Right lung (tissue), 5 donors: Measurements from ENCODE around the gene HSBP1L1. TPM values are rescaled to one million over a fixed set of nuclear protein-coding genes. Genes with fewer than 3 reads are reported as not detected.

Source experiments
- DNase-seq, 2 donors: peaks; one replicate each; pipeline ENCODE4 v3.0.0-alpha.2; 2013
- polyA plus RNA-seq, 5 donors: library from polyadenylated mRNA; unstranded; fragments of 120-200 nt; gene quantifications; one replicate each; pipeline versions ENCODE4 v1.2.1 to v1.2.3, GENCODE V29; 2013; ENCODE audit warnings: inconsistent platforms in 1 of 5, low replicate concordance in 1 of 5; ENCODE audit not compliant: insufficient read length in 5 of 5, insufficient read depth in 1 of 5

Gene HSBP1L1
- polyA plus RNA-seq, 5 donors = 24.5 to 28.7 (median 27.7) TPM

DNA sequence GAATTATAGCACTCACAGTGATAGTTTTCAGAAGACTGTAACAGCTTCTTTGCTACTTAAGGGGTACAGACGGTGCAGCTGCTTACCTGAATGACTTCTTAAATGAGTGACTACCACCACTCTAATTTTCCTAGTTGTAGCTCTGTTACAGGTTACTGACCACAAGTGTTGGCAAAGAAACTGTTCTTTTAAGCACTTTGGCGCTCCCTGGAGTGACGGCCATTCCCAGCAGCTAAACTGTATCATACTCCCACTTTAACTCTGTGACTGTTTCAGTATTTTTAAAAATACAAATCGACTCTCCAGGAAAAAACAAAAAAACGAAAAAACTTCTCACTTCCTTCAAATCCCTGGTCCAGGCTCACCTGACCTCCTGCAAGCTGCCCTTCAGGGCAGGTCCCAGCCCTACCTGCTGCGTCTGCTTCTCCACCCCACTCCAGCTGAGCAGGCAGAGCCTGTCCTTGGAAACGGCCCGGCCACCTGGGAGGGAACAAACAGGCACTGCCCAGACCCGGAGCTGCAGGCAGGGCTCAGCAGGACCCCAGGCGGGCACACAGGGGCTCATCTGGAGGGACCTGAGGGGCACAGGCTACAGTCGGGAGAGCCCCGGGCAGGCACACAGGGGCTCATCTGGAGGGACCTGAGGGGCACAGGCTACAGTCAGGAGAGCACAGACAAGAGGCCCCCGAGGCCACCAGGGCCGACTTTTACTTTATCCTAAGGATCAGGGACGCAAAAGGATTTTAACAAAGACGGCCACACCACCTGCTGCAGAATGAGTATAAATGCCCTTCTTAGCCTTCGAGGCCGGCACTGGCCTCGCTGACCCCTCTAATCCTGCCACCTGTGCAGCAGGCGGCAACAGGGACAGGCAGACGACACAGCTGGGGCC, 37.5 kb upstream of the HSBP1L1 start:
- DNase-seq = no peak

DNA sequence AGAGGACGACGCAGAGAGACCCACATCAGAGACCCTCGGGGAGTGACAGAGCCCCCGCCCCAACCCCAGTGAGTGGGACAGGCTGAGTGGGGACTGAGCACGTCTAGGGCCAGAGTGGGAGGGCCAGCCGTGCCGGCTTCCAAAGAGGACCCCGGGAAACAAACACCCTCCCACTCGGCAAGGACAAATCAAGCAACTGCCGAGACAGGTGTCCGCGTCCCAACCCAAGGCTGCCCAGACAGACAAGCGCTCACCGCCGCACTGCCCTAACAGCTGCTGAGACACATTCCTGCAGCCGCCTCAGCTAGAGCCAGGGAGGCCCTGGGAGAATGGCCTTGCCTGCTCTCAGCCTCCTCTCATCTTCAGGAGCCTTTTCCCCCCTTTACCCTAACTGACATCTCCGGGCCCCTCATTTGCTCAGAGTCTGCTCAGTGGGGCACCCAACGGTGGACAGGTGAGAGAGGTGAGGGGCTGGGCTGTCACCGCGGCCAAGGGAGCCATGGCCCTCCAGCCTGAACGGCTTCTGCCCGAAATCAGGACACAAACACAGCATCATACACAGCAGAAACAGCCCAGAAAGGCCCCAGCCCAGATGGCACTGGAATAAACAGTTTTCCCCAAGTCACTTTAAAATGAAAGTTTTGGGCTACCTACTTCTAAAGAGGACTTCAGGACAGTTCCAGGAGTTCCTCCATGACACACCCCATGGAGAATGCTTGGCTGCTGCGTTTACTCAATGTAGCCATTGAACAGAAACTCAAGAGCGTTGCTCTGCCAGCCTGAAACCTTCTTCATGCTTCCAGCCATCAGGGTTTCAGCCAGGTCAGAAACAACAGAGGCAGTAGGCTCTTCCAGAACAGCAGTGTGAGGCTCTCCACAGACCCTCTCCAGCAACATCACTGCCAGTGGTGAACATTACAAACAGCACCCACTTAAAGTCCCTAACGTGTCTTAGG, 36.6 kb upstream of the HSBP1L1 start:
- no peak for DNase-seq

DNA sequence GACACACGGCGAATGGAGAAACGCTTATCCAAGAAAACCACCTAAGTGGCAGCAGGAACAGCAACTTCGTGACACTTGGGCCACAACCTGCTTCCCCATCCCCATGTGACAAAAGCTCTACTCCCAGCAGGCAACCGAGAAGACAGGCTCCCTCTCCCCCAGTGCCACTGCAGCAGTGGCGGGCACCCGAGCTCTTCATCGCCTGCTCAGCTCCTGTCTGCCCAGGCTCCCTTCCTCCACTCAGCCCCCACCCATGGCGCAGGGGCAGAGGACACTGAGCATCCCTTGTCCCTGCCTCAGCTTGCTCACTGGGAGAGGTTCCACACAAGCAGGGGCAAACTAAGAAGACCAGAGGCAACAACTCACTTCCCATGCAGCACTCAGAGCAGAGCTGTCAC, 35.9 kb upstream of the HSBP1L1 start:
- DNase-seq = no peak

DNA sequence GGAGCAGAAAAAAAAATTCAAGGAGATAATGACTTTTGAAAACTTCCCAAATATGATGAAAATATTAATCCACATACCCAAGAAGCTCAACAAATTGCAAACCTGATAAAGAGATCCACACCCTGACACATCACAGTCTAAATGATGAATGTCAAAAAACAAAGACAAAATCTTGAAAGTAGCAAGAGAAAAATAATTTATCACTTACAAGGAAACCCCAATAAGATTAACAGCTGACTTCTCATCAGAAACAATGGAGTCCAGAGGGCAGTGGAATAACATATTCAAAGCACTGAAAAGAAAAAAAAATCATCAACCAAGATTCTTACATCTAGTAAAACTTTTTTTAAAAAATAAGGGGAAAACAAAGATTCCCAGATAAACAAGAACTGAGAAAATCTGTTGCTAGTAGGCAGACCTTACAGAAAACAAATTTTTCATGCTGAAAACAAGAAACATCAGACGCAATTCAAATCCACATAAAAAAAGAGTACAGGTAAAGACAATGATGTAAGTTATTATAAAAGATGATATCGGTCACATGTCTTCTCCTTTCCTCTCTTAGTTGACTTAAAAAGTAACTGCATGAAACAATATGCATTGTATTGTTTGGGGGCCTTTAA, 34.3 kb upstream of the HSBP1L1 start:
- no peak for DNase-seq

DNA sequence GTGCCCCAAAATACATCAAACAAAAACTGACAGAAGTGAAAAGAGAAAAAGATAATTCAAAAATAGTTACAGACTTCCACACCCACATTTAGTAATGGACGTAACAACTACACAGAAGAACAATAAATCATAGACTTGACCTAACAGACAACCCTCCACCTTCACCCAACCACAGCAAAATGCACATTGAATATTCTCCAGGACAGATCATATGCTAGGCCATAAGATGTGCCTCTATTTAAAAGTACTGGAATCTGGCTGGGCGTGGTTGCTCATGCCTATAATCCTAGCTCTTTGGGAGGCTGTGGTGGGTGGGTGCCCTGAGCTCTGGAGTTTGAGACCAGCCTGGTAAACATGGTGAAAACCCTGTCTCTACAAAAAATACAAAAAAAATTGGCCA, 33.0 kb upstream of the HSBP1L1 start:
- DNase-seq = no peak

DNA sequence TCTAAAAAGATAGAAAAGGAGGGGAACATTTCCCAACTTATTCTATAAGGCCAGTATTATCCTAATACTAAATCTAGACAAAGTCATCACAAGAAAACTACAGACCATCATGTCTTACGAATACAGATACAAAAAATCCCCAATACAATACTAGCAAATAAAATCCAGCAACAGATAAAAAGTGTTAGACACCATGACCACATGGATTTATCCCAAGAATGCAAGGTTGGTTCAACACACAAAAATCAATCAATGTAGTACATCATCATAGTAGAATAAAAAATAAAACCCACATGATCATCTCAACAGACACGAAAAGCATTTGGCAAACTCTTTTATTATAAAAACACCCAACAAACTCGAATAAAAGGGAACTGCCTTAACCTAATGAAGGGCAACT, 31.5 kb upstream of the HSBP1L1 start:
- no peak for DNase-seq

DNA sequence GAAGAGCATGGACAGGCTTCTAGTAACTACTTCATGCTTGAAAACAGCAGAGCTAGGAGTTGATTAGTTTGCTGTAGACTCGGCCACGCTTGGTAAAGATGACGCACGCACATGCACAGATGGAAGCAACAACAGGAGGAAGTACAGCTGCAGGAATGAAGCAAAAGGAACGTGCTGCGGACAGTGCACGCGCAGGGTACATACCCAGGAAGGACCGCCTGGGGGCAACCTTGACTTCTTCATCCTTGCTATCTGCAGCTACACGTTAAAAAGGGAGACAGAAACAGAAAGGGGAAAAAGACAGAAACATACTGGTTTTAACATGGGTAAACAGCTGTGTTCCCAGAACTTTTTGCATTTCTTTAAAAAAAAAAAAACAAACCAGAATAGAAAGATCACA, 30.7 kb upstream of the HSBP1L1 start:
- DNase-seq = no peak

DNA sequence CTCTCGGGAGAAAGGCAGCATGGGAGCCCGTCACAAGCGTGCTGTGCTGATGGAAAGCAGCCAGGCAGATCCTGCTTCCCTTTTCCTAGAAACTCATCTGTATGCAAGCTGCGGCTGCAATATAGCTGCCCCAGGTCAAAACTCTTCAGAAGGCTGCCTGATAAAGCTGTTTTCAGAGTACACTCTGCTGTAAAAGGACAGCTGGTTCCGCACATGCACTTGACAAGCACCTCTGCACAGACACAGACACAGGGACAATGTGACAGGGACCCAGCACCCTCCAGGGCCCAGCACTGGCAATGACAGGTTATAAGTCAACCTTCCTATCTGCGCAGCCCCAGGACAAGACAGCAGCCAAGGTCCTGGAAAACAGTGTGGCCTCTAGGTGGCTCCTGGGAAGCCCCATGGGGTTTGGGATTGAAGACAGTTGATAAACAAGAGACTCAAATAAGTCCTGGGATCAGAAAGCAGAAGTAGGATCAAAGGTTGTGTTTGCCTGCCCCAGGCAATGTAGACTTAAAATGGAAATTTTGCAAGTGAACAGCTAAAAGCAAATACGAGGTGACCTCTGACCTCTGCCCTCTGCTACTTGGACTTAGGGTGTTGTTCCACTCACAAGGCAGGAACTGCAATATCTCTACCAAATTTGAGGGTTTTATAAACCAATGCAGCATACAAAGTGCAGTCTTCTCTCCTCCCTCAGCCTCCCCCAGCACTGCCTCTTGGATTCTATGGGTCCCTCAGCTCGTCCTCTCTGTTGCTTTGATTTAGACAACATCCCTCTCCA, 29.9 kb upstream of the HSBP1L1 start:
- DNase-seq = no peak

DNA sequence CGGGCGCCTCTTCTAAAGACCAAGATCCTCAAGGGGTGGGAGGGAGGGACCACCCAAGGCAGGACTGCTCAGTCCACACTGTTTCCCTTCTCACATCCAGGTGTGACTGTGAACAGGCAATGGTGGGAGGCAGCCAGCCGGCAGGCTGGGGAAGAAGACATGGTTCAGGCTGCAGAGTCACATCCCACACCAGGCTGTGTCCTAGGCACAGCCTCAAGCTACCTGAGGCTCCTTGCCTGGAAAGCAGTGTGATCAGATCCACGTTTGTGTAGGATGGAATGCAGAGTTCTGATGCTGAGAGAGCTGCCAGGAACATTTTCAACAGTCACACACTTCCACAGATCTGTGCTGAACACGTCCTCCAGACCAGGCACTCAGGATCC, 29.4 kb upstream of the HSBP1L1 start:
- DNase-seq = no peak

DNA sequence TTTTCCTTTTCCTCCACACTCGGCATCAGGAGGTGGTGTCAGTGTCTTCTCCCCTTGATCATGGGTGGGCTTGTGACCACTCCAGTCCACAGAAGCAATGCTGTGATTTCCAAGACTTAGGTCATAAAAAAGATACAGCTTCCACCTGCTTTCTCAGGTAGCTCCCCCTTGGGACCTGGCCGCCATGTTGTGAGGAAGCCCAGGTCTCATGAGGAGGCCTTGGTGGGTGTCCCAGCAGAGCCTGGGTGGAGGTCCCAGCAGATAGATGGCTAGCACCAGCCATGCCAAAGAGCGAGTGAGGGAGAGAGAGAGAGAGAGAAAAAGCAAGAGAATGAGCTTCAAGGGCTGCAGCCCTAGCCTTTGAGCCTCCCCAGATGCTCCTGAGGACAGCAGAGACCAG, 28.9 kb upstream of the HSBP1L1 start:
- no peak for DNase-seq

DNA sequence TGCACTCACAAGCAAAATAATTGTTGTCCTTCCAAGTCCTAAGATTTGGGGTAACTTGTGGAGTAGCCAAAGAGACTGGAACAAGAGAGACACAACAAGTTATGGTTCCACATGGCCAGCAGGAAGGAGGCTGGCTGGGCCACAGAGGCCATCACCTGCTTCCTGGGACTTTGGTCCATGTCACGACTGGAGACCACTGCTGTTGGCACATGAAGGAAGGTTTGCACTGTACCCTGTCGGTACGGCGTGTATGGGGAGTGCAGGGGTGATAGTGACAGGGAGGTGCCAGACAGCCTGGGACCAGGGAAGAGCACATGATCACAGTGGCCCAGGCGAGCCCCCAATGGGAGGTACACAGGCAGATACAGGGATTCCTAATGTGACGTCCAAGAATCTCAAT, 28.5 kb upstream of the HSBP1L1 start:
- DNase-seq = no peak

DNA sequence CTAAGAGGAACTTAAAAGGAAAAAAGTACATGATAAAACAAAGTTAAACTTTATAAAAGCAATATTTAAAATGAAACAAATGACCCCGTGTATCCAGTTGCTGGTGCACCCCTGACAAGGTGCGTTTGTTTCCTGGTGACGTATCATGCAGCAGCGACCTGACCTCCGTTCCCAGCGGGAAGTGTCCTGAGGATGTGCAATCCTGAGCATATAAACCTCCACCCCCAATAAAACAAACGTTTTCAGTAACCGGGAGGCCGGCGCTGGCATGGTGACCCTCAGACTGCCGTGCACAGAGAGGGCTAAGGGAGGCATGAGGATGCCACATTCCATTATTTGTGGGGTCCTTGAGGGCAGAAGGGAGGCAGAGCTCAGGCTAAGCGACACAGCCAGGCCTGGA, 27.8 kb upstream of the HSBP1L1 start:
- no peak for DNase-seq

DNA sequence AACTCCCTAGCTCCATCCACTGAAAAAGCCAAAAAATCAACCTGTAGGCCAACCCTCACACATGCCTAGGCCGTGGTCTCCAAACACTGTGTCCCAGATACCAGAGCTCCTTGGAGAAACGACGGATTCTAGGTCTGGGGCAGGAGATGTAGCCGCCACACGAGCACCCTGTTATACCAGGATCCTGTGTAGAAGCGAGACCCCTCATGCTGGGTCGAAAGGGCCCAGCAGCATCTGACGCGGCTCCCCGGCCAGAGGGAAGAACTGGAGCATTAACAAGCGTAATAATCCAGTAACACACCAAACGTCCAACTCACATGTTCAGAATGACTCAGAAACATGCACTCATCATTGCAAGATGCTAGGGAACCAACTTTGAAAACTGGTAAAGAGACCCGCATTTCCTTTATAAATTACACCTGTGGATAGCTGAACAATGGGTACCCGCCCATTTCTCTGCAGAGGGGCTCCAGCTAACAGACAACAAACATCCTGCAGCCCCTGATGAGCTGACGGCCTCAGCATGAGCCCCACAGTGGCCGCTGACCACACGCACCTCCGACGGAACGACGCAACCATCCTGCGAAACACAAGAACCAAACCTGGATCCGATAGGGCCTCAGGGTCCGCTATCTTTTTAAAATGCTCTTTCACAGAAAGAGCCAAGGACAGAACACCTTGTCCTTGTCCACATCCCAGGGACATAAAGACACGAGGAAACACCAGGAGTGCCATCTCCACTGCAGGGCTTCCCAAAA, 27.2 kb upstream of the HSBP1L1 start:
- no peak for DNase-seq

DNA sequence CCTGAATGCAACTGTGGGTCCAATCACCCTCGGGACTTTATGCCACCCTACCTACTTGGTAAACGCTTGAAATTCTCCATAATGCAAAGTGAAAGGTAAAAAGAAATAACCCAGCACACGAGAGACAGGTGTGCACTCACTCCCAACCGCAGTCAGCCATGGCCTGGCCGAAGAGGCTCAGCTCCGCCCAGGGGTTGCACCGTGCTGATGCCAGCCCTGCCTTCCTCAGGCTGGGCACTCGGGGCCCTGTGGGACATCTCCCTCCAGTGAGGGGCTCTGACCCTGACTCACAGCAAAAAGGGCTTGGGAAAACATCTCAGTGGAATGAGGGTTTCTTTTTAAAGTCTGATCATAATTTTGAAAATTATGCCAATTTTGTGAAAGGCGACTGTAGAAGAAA, 26.2 kb upstream of the HSBP1L1 start:
- no peak for DNase-seq

DNA sequence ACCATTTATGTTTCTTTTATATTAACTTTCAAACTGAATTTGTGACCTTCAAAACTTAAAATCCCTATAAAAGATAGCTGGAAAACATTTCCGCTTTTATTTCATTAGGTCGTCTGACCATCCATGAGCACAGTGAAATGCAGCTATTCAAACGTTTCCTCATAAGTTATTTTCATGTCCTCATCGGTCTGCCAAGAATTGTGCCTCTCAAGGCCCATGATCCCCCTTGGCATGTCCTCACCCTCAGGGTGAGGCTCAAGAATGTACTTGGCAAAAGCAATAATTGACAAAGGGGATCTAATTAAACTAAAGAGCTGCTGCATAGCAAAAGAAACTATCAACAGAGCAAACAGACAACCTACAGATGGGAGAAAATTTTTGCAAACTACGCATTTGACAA, 25.3 kb upstream of the HSBP1L1 start:
- no peak for DNase-seq

DNA sequence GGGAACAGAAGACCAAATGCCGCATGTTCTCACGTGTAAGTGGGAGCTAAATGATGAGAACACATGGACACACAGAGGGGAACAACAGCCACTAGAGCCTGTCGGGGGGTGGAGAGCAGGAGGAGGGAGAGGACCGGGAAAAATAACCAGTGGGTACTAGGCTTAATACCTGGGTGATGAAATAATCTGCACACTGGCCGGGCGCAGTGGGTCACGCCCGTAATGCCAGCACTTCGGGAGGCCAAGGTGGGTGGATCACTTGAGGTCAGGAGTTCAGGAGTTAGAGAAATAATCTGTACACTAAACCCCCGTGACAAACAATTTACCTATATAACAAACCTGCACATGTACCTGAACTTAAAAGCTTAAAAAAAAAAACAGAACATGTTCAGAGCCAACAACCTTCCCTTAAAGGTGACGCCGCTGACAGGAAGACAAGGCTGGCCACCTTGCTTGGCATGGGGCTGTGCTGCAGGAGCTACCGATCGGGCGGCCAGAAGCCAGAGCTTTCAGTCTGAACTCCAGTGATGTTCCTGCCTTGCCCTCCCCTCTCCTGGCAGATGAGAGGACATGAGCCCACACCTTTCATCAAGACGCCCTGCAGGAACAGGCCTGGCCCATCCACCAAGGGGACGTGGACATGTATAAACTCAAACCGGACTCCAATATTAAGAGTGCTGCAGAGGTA, 24.2 kb upstream of the HSBP1L1 start:
- DNase-seq = no peak

DNA sequence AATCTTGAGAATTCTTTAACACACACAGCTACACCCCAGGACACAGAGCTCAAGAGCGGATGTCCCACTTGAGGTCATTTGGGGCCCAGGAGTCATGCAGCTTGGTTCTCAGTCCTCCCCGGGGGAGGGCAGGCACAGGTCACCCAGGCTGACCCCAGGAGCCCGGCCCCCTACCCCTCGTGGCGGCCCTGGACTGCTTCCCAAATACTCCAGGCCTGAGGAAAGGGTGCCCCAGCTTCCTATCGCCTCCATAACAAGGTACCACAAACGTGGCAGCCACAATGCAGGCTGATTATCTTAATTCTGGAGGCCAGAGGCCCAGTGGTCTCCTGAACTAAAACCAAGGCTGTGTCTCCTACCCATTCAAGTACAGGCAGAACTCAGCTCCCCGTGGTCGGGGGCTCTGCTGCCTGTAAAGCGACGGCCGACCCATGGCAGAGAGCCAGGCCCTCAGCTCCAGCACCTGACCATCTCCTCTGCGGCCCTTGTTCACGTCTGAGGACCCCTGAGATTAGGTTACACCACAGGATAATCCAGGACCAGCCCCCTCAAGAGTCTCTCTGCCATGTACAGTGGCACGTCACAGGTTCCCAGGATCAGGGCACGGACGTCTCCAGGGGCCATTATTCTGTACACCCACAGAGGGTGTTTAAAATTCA, 23.5 kb upstream of the HSBP1L1 start:
- DNase-seq = no peak

DNA sequence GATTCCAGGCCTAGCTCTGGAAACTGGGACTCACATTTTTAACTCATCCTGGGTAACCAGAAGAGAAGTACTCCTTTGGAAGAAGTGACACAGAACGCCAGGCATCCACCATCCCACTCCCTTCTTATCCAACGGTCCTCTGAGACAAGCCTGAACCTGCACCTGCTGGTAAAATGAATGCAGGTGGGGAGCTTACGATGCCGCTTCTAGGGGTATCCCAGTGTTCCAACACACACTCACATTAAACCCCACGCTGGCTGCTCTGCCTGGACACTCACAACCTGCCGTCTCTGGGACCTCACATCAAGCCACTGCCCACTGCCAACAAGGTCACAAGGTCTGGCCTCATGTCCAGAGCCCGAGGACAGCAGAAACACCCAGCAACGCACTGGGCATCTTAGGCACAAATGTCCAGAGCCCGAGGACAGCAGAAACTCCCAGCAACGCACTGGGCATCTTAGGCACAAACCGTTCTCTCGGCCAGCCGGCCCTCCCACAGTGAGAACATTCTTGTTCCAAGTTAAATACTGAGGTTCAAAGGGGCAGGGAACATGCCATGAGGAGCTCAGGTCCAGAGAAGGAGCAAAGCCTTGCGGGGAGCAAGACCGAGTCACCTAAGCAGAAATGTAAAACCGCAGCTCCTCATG, 22.8 kb upstream of the HSBP1L1 start:
- DNase-seq = no peak

DNA sequence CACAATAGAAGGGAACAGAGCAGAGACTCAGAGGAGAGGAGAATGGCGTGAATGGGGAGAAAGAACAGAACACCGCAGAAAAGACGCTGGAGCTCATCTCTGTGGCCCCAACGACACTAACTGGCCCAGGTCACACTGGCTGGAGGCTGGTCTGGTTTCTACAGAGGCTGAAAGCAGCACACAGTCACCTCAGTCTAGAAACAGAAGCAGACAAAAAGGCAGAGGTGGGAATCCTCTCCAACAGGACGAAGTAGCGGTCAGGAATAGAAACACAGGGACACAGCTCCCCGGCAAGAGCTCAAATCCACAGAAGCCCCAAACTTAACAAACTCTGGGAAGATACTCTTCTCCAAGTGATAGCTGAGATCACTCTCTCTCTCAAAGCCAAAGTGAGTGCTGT, 22.2 kb upstream of the HSBP1L1 start:
- DNase-seq = no peak
